Tibial nerve (tissue), 3 donors: Measurements from ENCODE around the gene SERPINA1.

Source experiments
- POLR2A ChIP-seq, 2 donors: fragments of 450-650 bp; IDR thresholded peaks; one replicate each; pipeline ENCODE4 v1.6.1; 2017; ENCODE audit warnings: antibody characterized with exemption in 2 of 2, mild to moderate bottlenecking in 2 of 2, moderate library complexity in 2 of 2
- TF ChIP-seq, protein P1 (sequence below), 5 experiments: fragments of 200-600 bp in 3 of 5; fragments of 450-650 bp in 2 of 5; sonication (generic) in 3 of 5; IDR thresholded peaks; one replicate each; pipeline ENCODE4 v1.5.1; 2016 to 2019; ENCODE audit warnings: antibody characterized with exemption in 5 of 5, mild to moderate bottlenecking in 3 of 5, moderate library complexity in 2 of 5

- TF ChIP-seq, protein P1, sequence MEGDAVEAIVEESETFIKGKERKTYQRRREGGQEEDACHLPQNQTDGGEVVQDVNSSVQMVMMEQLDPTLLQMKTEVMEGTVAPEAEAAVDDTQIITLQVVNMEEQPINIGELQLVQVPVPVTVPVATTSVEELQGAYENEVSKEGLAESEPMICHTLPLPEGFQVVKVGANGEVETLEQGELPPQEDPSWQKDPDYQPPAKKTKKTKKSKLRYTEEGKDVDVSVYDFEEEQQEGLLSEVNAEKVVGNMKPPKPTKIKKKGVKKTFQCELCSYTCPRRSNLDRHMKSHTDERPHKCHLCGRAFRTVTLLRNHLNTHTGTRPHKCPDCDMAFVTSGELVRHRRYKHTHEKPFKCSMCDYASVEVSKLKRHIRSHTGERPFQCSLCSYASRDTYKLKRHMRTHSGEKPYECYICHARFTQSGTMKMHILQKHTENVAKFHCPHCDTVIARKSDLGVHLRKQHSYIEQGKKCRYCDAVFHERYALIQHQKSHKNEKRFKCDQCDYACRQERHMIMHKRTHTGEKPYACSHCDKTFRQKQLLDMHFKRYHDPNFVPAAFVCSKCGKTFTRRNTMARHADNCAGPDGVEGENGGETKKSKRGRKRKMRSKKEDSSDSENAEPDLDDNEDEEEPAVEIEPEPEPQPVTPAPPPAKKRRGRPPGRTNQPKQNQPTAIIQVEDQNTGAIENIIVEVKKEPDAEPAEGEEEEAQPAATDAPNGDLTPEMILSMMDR (IDR thresholded peaks at IDR 0.05) = no peak
- no peak for TF ChIP-seq POLR2A (IDR thresholded peaks at IDR 0.05)
Measured at GRCh38 chr14:94367347-94368242, 20.8 kb downstream of the SERPINA1 start.
